Measurements from ENCODE around the gene HLA-C. TPM values are rescaled to one million over a fixed set of nuclear protein-coding genes. Genes with fewer than 3 reads are reported as not detected.

HLA-C gene
- polyA plus RNA-seq, 1 of the 3 experiments (the other 2 are of a cell fraction) = 434 TPM

GRCh38 chr6:31272836-31273626 lies 1.1 kb upstream of the HLA-C start:
- WGBS (ENCODE audit: low lambda C conversion rate) = 37% methylated on average over 10 of the region's 10 CpGs
- H3K79me2 ChIP-seq (ENCODE audit: insufficient read depth) = peaks cover 5% of the 10 kb centered on the region; the same call in 1 of the 2 replicates
- POLR2A ChIA-PET = no interaction called here
- no peak for DNase-seq
- no peak overlapping the region for H3K4me3 ChIP-seq (ENCODE audit: low read depth in 2 of 2, low read length in 1 of 2)
- H3K9me3 ChIP-seq = no peaks in the 10 kb centered on the region
- H4K20me1 ChIP-seq (ENCODE audit: insufficient read depth) = peaks cover 5% of the 10 kb centered on the region; the same call in 1 of the 2 replicates
- H3F3A ChIP-seq (replicated peaks; ENCODE audit: insufficient read depth) = peaks cover 3% of the 10 kb centered on the region
- H3K27me3 ChIP-seq (ENCODE audit: insufficient read depth) = peaks cover 7% of the 10 kb centered on the region; the same call in 1 of the 2 replicates
- CTCF ChIA-PET = interaction anchor here (1.1 to 1.6 kb wide), 2 partner anchors 12 to 94 kb away, joined by 3 read pairs; no protein-coding TSS in a partner anchor
- no peak for TF ChIP-seq FOXM1 (IDR thresholded peaks at IDR 0.05; ENCODE audit: low read depth)
- TF ChIP-seq RXRA (IDR thresholded peaks at IDR 0.05; ENCODE audit: borderline replicate concordance, low read depth) = no peak
- no peak for TF ChIP-seq FOSL2 (IDR thresholded peaks at IDR 0.05; ENCODE audit: borderline replicate concordance, low read depth)
- TF ChIP-seq TEAD4 (IDR thresholded peaks at IDR 0.05; ENCODE audit: borderline replicate concordance, insufficient read depth) = no peak
- TF ChIP-seq TAF1 (IDR thresholded peaks at IDR 0.05; ENCODE audit: borderline replicate concordance, low read depth, low read length) = no peak
- no peak for TF ChIP-seq RCOR1 (IDR thresholded peaks at IDR 0.05; ENCODE audit: low read length)
- TF ChIP-seq YY1 (IDR thresholded peaks at IDR 0.05; ENCODE audit: low read depth) = no peak
- TF ChIP-seq, protein P1, sequence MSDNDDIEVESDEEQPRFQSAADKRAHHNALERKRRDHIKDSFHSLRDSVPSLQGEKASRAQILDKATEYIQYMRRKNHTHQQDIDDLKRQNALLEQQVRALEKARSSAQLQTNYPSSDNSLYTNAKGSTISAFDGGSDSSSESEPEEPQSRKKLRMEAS (IDR thresholded peaks at IDR 0.05; ENCODE audit: low read depth) = no peak
- TF ChIP-seq, protein P2, sequence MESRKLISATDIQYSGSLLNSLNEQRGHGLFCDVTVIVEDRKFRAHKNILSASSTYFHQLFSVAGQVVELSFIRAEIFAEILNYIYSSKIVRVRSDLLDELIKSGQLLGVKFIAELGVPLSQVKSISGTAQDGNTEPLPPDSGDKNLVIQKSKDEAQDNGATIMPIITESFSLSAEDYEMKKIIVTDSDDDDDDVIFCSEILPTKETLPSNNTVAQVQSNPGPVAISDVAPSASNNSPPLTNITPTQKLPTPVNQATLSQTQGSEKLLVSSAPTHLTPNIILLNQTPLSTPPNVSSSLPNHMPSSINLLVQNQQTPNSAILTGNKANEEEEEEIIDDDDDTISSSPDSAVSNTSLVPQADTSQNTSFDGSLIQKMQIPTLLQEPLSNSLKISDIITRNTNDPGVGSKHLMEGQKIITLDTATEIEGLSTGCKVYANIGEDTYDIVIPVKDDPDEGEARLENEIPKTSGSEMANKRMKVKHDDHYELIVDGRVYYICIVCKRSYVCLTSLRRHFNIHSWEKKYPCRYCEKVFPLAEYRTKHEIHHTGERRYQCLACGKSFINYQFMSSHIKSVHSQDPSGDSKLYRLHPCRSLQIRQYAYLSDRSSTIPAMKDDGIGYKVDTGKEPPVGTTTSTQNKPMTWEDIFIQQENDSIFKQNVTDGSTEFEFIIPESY (IDR thresholded peaks at IDR 0.05; ENCODE audit: borderline replicate concordance, low read depth) = no peak
- H3K4me1 ChIP-seq (ENCODE audit: control insufficient read depth in 1 of 2, insufficient read depth in 2 of 2, low read depth in 1 of 2, low read length in 1 of 2) = peaks cover 0 to 10% of the 10 kb centered on the region in 2 experiments; a peak in 1 of 4 replicates
- no peak overlapping the region for H3K27ac ChIP-seq (ENCODE audit: low read depth in 2 of 2, low read length in 1 of 2)
- peak overlapping the region; percentile 100 for H2AFZ ChIP-seq (ENCODE audit: low read depth)
- no peaks in the 10 kb centered on the region for H3K9me2 ChIP-seq
- H3K36me3 ChIP-seq (replicated peaks in 1 of 2; ENCODE audit: control insufficient read depth in 1 of 2, insufficient read depth in 2 of 2, low read length in 1 of 2) = peaks cover 12 to 15% of the 10 kb centered on the region in 2 experiments
- no peak overlapping the region for H3K9ac ChIP-seq
- peak overlapping the region; percentile 86; the same call in 1 of the 2 replicates for H3K4me2 ChIP-seq

GRCh38 chr6:31272436-31272835 lies 544 bp upstream of the HLA-C start:
- H3K9me2 ChIP-seq = no peaks in the 10 kb centered on the region
- WGBS (ENCODE audit: low lambda C conversion rate) = 37% methylated on average over 4 of the region's 4 CpGs
- H2AFZ ChIP-seq (ENCODE audit: low read depth) = peak overlapping the region; percentile 100
- peaks cover 12 to 15% of the 10 kb centered on the region in 2 experiments for H3K36me3 ChIP-seq (replicated peaks in 1 of 2; ENCODE audit: control insufficient read depth in 1 of 2, insufficient read depth in 2 of 2, low read length in 1 of 2)
- peaks cover 0 to 10% of the 10 kb centered on the region in 2 experiments; a peak in 1 of 4 replicates for H3K4me1 ChIP-seq (ENCODE audit: control insufficient read depth in 1 of 2, insufficient read depth in 2 of 2, low read depth in 1 of 2, low read length in 1 of 2)
- ChIA-PET POLR2A (no interaction called here), CTCF (no interaction called here)
- H3K9ac ChIP-seq = peak overlapping the region; percentile 93
- peaks cover 3% of the 10 kb centered on the region for H3F3A ChIP-seq (replicated peaks; ENCODE audit: insufficient read depth)
- H3K27me3 ChIP-seq (ENCODE audit: insufficient read depth) = peaks cover 7% of the 10 kb centered on the region; the same call in 1 of the 2 replicates
- peaks cover 5% of the 10 kb centered on the region; the same call in 1 of the 2 replicates for H4K20me1 ChIP-seq (ENCODE audit: insufficient read depth)
- no peaks in the 10 kb centered on the region for H3K9me3 ChIP-seq
- H3K27ac ChIP-seq (ENCODE audit: low read depth in 2 of 2, low read length in 1 of 2) = peak overlapping the region in 1 of 2 experiments; percentile 72; a peak in 1 of 4 replicates
- H3K4me2 ChIP-seq = peak overlapping the region; percentile 86
- peak overlapping the region; percentile 89 to 90 for H3K4me3 ChIP-seq (ENCODE audit: low read depth in 2 of 2, low read length in 1 of 2)
- DNase-seq = no peak
- H3K79me2 ChIP-seq (ENCODE audit: insufficient read depth) = peaks cover 5% of the 10 kb centered on the region; the same call in 1 of the 2 replicates
- TF ChIP-seq ELF1 (IDR thresholded peaks at IDR 0.05) (no peak), FOSL2 (IDR thresholded peaks at IDR 0.05; ENCODE audit: borderline replicate concordance, low read depth) (no peak), TCF12 (IDR thresholded peaks at IDR 0.05) (no peak), JUND (IDR thresholded peaks at IDR 0.05) (no peak), RAD21 (IDR thresholded peaks at IDR 0.05; ENCODE audit: low read length) (no peak), SMC3 (IDR thresholded peaks at IDR 0.05; ENCODE audit: low read depth, low read length) (no peak), YY1 (IDR thresholded peaks at IDR 0.05; ENCODE audit: low read depth) (no peak), EP300 (IDR thresholded peaks at IDR 0.05; ENCODE audit: borderline replicate concordance in 1 of 2, low read depth in 1 of 2, low read length in 1 of 2) (no peak), RFX5 (IDR thresholded peaks at IDR 0.05; ENCODE audit: low read length) (no peak), EZH2phosphoT487 (IDR thresholded peaks at IDR 0.05; ENCODE audit: borderline replicate concordance, low read depth) (no peak)
- TF ChIP-seq, protein P3, sequence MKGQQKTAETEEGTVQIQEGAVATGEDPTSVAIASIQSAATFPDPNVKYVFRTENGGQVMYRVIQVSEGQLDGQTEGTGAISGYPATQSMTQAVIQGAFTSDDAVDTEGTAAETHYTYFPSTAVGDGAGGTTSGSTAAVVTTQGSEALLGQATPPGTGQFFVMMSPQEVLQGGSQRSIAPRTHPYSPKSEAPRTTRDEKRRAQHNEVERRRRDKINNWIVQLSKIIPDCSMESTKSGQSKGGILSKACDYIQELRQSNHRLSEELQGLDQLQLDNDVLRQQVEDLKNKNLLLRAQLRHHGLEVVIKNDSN (IDR thresholded peaks at IDR 0.05; ENCODE audit: borderline replicate concordance, low read depth) = no peak
- TF ChIP-seq, protein P2 (IDR thresholded peaks at IDR 0.05; ENCODE audit: borderline replicate concordance, low read depth) = no peak
- TF ChIP-seq, protein P4, sequence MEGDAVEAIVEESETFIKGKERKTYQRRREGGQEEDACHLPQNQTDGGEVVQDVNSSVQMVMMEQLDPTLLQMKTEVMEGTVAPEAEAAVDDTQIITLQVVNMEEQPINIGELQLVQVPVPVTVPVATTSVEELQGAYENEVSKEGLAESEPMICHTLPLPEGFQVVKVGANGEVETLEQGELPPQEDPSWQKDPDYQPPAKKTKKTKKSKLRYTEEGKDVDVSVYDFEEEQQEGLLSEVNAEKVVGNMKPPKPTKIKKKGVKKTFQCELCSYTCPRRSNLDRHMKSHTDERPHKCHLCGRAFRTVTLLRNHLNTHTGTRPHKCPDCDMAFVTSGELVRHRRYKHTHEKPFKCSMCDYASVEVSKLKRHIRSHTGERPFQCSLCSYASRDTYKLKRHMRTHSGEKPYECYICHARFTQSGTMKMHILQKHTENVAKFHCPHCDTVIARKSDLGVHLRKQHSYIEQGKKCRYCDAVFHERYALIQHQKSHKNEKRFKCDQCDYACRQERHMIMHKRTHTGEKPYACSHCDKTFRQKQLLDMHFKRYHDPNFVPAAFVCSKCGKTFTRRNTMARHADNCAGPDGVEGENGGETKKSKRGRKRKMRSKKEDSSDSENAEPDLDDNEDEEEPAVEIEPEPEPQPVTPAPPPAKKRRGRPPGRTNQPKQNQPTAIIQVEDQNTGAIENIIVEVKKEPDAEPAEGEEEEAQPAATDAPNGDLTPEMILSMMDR (IDR thresholded peaks at IDR 0.05) = no peak

Data from SK-N-SH (cell line).